IPS-18a (cell line): ENCODE results near the gene CATSPERZ.
"Not testable (repeated sequence)": the region's sequence is repeated elsewhere in the genome, so short reads cannot be mapped to it uniquely, and the experiment has no call there.

Source experiments
- H3K27ac ChIP-seq: one replicate; pipeline ENCODE4 v1.5.1; 2013; ENCODE audit warnings: low read length
- H3K27me3 ChIP-seq: one replicate; pipeline ENCODE4 v1.6.1; 2013; ENCODE audit warnings: mild to moderate bottlenecking, low read length; ENCODE audit not compliant: control insufficient read depth, insufficient read depth
- H3K36me3 ChIP-seq: one replicate; pipeline ENCODE4 v1.6.1; 2013; ENCODE audit warnings: low read depth, low read length; ENCODE audit not compliant: control insufficient read depth
- H3K4me1 ChIP-seq: one replicate; pipeline ENCODE4 v1.6.1; 2013; ENCODE audit warnings: low read depth, low read length; ENCODE audit not compliant: control insufficient read depth
- H3K4me3 ChIP-seq: one replicate; pipeline ENCODE4 v1.5.1; 2013; ENCODE audit warnings: low read length
- H3K9ac ChIP-seq: one replicate; pipeline ENCODE4 v1.6.1; 2013; ENCODE audit warnings: mild to moderate bottlenecking, low read length, moderate library complexity
- H3K9me3 ChIP-seq: one replicate; pipeline ENCODE4 v1.6.1; 2013; ENCODE audit warnings: low read depth, low read length; ENCODE audit not compliant: control insufficient read depth

CATSPERZ gene

DNA sequence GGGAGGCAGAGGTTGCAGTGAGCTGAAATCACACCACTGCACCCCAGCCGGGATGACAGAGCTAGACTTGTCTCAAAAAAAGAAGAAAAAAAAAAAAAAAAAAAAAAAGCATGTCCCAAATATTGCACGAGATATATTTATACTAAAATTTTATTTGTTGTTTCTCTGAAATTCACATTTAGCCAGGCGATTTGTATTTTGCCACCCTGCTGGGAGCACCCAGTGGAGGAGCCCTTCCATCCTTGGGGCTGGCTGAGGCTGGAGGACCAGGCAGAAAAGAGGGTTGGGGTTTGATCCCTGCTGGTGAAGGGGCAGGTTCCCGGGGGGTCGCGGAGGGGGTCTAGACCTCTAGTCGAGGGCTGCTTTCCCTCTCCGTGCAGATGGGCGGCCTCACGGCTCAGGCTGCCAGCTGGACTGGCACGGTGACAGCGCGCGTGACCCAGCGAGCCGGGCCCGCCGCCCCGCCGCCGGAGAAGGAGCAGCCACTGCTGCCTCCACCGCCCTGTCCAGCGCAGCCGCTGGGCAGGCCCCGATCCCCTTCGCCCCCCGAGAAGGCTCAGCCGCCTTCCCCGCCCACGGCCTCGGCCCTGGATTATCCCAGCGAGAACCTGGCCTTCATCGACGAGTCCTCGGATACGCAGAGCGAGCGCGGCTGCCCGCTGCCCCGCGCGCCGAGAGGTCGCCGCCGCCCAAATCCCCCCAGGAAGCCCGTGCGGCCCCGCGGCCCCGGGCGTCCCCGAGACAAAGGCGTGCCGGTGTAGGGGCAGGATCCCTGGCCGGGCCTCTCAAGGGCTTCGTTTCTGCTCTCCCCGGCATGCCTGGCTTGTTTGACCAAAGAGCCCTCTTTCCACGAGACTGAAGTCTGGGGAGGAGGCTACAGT is 952 bp upstream of the CATSPERZ start:
- Histone ChIP-seq H3K9me3 (no peaks in the 10 kb centered on the region), H3K27ac (no peak overlapping the region), H3K4me3 (peak overlapping the region; percentile 24), H3K27me3 (peaks cover 78% of the 10 kb centered on the region), H3K4me1 (peaks cover 5% of the 10 kb centered on the region), H3K36me3 (no peaks in the 10 kb centered on the region), H3K9ac (no peak overlapping the region)

DNA sequence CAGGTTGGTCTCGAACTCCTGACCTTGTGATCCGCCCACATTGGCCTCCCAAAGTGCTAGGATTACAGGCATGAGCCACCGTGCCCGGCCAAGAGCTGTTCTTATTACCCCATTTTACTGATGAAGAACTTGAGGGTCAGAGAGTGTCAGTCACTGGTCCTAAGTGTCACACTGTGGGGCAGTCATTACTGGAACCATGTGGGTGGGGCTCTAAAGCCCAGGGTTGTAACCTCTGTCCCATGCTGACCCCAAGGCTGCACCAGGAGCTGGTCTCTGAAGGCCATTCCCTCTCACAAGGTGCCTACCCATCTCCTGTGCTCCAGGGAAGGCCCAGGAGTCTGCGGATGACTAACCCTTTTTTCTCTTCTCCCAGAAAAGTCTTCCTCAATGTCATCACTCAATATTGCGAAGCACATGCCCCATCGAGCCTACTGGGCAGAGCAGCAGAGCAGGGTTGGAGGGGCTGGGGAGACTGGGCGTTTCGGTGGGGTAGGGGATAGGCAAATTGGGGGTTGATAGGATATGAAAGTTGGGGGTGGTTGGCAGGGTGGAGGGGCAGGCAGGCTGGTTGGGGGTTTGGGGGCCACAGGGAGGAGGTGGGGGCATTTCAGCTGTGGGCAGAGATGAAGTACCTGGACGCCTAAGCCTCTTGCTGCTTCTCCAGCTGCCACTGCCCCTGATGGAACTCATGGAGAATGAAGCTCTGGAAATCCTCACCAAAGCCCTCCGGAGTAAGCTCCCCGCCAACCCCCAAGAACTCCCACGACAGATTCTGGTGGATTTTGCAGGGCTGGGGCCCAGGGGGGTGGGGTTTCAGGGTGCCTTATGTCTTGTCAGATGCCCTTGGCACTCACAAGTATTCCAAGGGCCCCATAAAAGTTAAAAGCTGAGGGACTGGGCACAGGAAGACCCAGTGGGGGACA is 3.2 kb downstream of the CATSPERZ start:
- Histone ChIP-seq H3K36me3 (no peaks in the 10 kb centered on the region), H3K27ac (no peak overlapping the region), H3K4me1 (peaks cover 10% of the 10 kb centered on the region), H3K27me3 (peaks cover 37% of the 10 kb centered on the region), H3K9me3 (no peaks in the 10 kb centered on the region), H3K9ac (no peak overlapping the region), H3K4me3 (peak overlapping the region; percentile 66)

DNA sequence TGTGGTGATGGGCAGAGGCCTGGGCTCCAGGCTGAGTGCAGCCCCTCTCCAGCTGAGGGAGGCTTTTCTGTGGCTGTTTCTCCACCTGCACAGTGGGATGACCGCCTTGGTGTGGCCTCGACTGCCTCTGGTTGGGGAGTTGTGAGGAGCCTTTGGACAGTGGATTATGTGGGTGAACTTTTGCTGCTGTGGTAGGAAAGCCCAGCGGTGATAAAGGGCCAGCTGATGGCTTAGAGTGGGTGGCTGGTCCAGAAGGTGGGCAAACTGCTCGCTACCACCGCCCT is 3.8 kb downstream of the CATSPERZ start:
- Histone ChIP-seq H3K9ac (peak overlapping the region; percentile 83), H3K27ac (no peak overlapping the region), H3K36me3 (no peaks in the 10 kb centered on the region), H3K27me3 (peaks cover 31% of the 10 kb centered on the region), H3K9me3 (no peaks in the 10 kb centered on the region), H3K4me3 (peak overlapping the region; percentile 66), H3K4me1 (peaks cover 10% of the 10 kb centered on the region)

DNA sequence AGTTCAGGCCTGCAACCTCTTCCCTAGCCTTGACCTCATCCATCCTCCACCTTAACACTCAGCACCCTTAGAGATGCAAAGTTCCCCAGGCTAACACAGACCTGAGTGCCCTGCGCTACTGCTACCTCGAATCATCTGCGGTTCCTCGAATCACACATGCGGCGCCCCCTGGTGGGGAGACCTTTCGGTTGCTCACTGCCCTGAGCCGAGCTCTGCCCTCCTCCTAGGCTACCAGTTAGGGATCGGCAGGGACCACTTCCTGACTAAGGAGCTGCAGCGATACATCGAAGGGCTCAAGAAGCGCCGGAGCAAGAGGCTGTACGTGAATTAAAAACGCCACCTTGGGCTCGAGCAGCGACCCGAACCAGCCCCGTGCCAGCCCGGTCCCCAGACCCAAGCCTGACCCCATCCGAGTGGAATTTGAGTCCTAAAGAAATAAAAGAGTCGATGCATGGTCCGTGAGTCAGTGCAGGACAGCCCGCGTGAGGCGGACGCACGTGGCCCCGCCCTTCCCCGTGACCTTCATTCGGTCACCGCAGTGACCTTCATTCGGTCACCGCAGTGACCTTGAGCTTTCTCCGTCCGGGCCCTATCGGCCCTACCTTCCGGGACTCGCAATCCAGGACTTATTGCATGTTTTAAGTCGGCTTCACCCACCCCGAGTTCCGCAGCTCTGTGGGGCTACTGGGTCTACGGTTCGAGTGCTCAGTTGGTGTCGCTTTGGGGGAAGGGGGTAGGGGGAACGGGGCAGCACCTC is 4.3 kb downstream of the CATSPERZ start:
- no peaks in the 10 kb centered on the region for H3K36me3 ChIP-seq
- peak overlapping the region; percentile 66 for H3K4me3 ChIP-seq
- peaks cover 10% of the 10 kb centered on the region for H3K4me1 ChIP-seq
- peak overlapping the region; percentile 82 for H3K27ac ChIP-seq
- peak overlapping the region; percentile 83 for H3K9ac ChIP-seq
- H3K9me3 ChIP-seq, result no peaks in the 10 kb centered on the region
- H3K27me3 ChIP-seq, result peaks cover 26% of the 10 kb centered on the region

DNA sequence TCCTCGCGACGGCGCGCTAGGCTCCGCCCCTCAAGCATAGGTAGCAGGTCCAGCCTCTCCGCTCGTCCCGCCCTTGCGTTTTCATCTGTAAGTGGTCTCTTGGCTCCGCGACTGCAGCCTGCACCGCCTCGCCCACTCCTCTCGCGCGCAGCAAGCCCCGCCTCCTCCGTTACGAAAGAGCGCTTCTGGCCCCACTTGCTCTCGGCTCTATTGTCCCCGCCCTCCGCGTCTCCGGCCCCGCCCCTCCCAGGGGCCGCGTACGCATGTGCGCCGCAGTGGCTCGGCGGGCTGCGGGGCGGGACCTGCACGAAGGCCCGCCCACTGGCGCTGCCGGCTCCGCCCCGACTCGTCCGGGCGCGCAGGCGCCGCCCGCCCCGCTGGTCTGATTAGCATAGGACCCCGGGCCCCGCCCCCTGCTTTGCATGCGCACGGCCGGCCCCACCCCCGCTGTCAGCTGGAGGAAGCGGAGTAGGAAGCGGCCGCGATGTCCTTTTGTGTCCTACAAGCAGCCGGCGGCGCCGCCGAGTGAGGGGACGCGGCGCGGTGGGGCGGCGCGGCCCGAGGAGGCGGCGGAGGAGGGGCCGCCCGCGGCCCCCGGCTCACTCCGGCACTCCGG is 5.0 kb downstream of the CATSPERZ start, which contains the start of gene ESRRA:
Gene ESRRA (plus strand): TSS at position 450 of the 616 bp plus-strand sequence. CDS start 1,656 bp downstream, outside the sequence.
- peaks cover 10% of the 10 kb centered on the region for H3K4me1 ChIP-seq
- peak within 1 kb of the TSS; percentile 80 for H3K4me3 ChIP-seq
- peaks cover 19% of the 10 kb centered on the region for H3K27me3 ChIP-seq

DNA sequence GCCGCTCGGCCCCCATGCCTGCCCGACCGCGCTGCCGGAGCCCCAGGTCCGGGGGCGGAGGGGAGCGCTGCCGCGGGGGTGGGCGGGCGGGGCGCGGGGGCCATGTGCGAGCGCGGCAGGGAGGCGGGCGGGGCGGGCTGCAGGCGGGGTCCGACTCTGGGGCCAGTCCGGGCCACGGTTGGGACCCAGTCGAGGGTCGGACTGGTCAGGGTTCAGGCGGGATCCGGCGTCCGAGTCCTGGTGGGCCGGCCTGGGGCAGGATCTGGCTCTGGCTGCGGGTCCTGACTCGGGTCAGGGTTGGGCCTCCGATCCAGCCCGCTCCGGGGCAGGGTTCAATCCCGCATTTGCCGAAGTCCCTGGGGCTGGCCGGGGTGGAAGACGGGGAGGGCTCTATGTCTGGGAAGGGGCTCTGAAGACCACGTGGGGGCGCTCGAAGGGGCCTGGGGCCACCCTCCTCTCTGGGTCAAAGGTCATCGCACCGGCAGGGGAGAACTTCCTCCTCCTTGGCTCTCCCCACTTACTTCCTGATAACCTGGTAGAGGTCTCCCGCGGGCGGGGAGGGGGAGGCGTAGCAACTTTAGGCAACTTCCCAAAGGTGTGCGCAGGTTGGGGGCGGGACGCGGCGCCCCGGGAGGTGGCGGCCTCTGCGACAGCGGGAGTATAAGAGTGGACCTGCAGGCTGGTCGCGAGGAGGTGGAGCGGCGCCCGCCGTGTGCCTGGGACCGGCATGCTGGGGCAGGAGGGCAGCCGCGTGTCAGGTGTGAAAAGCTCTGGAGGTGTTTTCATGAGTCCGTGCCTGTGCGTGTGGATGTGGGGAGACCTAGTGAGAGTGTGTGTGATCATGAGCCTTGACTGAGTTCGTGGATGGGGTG is 5.8 kb downstream of the CATSPERZ start:
- H3K27ac ChIP-seq, result no peak overlapping the region
- peaks cover 11% of the 10 kb centered on the region for H3K27me3 ChIP-seq
- peak overlapping the region; percentile 80 for H3K4me3 ChIP-seq
- H3K9ac ChIP-seq, result peak overlapping the region; percentile 82
- peaks cover 10% of the 10 kb centered on the region for H3K4me1 ChIP-seq
- no peaks in the 10 kb centered on the region for H3K9me3 ChIP-seq
- H3K36me3 ChIP-seq, result no peaks in the 10 kb centered on the region

More for the DNA sequence above, 5.0 kb downstream of the CATSPERZ start, which contains the start of gene ESRRA:
- Histone ChIP-seq H3K9ac (peak within 1 kb of the TSS; percentile 83), H3K9me3 (no peaks in the 10 kb centered on the region), H3K27ac (peak within 1 kb of the TSS; percentile 82), H3K36me3 (no peaks in the 10 kb centered on the region)

DNA sequence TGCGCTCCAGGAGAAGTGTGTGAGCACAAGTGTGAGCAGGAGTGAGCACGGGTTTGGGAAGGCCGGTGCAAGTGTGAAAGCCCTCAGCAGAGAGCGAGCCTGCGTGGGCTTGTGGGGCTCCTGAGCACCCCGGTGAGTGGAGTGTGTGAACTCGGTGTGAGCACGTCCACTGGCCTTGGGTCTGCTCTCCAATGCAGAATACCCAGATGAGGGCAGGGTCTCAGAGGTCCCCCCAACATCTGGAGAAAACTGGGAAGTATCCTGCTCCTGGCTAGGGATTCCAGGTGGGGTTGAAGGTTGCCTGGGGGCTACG is 6.4 kb downstream of the CATSPERZ start:
- Histone ChIP-seq H3K27me3 (peaks cover 5% of the 10 kb centered on the region), H3K9me3 (no peaks in the 10 kb centered on the region), H3K36me3 (no peaks in the 10 kb centered on the region), H3K4me3 (peak overlapping the region; percentile 80), H3K9ac (peak overlapping the region; percentile 82), H3K27ac (no peak overlapping the region), H3K4me1 (peaks cover 10% of the 10 kb centered on the region)

DNA sequence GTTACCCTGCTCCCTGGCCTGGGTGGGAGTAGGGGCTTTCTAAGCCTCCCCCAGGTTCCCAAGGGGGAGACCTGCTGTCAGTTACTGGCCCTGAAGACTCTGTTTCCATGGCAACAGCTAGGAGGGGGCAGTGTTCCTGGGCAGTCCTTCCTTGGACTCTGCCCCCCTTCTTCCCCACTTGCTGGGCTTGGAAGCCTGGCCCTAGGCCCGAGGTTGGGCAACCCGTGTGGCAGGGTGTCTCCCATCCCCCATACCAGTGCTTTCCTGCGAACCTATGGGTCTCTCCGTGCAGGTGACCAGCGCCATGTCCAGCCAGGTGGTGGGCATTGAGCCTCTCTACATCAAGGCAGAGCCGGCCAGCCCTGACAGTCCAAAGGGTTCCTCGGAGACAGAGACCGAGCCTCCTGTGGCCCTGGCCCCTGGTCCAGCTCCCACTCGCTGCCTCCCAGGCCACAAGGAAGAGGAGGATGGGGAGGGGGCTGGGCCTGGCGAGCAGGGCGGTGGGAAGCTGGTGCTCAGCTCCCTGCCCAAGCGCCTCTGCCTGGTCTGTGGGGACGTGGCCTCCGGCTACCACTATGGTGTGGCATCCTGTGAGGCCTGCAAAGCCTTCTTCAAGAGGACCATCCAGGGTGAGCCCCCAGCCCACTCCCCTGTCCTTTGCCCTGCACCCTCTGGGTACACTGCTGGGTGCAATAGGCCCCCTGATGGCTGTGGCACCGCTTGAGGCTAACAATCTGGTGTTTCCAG is 6.9 kb downstream of the CATSPERZ start:
- H3K9ac ChIP-seq, result peak overlapping the region; percentile 82

DNA sequence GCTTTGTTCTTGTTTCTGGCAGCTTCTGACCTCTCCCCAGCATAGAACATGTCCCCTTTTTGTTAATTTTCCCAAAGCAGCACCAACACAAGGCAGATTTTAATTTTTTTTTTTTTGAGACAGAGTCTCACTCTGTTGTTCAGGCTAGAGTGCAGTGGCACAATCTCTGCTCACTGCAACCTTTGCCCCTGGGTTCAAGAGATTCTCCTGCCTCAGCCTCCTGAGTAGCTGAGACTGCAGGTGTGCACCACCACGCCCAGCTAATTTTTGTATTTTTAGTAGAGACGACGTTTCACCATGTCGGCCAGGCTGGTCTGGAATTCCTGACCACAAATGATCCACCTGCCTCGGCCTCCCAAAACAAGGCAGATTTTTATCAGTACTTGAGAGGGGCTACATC is 7.6 kb downstream of the CATSPERZ start:
- H3K27ac ChIP-seq, H3K27me3 ChIP-seq, H3K9ac ChIP-seq, H3K9me3 ChIP-seq, H3K4me3 ChIP-seq, H3K36me3 ChIP-seq: not testable (repeated sequence)
- H3K4me1 ChIP-seq, result peaks cover 10% of the 10 kb centered on the region

More for the DNA sequence above, 6.9 kb downstream of the CATSPERZ start:
- no peak overlapping the region for H3K27ac ChIP-seq
- peak overlapping the region; percentile 80 for H3K4me3 ChIP-seq
- no peaks in the 10 kb centered on the region for H3K27me3 ChIP-seq
- peaks cover 10% of the 10 kb centered on the region for H3K4me1 ChIP-seq
- no peaks in the 10 kb centered on the region for H3K9me3 ChIP-seq
- H3K36me3 ChIP-seq, result no peaks in the 10 kb centered on the region

DNA sequence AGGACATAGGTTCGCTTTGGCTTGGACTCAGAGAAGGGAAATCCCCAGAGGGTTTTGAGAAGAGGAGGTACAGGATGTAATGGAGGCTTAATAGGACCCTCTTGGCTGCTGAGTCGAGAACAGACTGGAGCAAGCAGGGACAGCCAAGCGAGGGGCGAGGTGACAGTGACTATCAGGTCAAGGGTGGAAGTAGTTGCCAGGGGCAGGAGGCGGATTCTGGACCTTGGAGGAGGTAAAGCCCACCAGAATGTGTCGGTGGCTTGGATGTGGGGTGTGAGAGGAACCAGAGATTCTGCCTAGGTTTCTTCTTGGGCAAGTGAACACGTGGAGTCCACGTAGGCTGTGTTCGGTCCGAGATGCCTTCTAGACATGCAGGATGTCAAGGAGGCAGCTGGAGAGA is 12.8 kb downstream of the CATSPERZ start:
- no peaks in the 10 kb centered on the region for H3K4me1 ChIP-seq
- no peaks in the 10 kb centered on the region for H3K9me3 ChIP-seq
- H3K4me3 ChIP-seq, result no peak overlapping the region
- H3K27ac ChIP-seq, result no peak overlapping the region
- H3K27me3 ChIP-seq, result no peaks in the 10 kb centered on the region
- peaks cover 12% of the 10 kb centered on the region for H3K36me3 ChIP-seq
- no peak overlapping the region for H3K9ac ChIP-seq
